CD14-positive monocyte (primary cell): ENCODE measurements around the gene SOHLH1. TPM values are rescaled to one million over a fixed set of nuclear protein-coding genes. Genes with fewer than 3 reads are reported as not detected.

Source experiments
- DNase-seq, 3 donors: peaks; one replicate each; pipeline ENCODE4 v3.0.0-alpha.2; 2011 to 2022
- H2AFZ ChIP-seq: 2 replicates; pipeline ENCODE4 v1.6.0; 2012; ENCODE audit warnings: mild to moderate bottlenecking, low read depth, low read length, inconsistent platforms; ENCODE audit not compliant: insufficient read depth, poor library complexity, severe bottlenecking
- H3K27ac ChIP-seq, 2 donors: 1 replicate in 1 of 2; 2 replicates in 1 of 2; pipeline ENCODE4 v1.5.1; 2012 to 2013; ENCODE audit warnings: low read length in 2 of 2, control low read depth in 1 of 2, inconsistent platforms in 1 of 2, low read depth in 1 of 2, mild to moderate bottlenecking in 1 of 2
- H3K27me3 ChIP-seq, 2 donors: one replicate each; pipeline versions ENCODE4 v1.6.0 to v1.6.1; 2011 to 2013; ENCODE audit warnings: low read length in 2 of 2; ENCODE audit not compliant: control insufficient read depth in 2 of 2, insufficient read depth in 2 of 2
- H3K36me3 ChIP-seq, 2 donors: replicated peaks in 1 of 2; 1 replicate in 1 of 2; 2 replicates in 1 of 2; pipeline versions ENCODE4 v1.5.1 to v1.6.1; 2012 to 2013; ENCODE audit warnings: low read length in 2 of 2, control low read depth in 1 of 2, inconsistent platforms in 1 of 2, mild to moderate bottlenecking in 1 of 2; ENCODE audit not compliant: insufficient read depth in 2 of 2, control insufficient read depth in 1 of 2
- H3K4me1 ChIP-seq, 2 donors: 1 replicate in 1 of 2; 2 replicates in 1 of 2; pipeline versions ENCODE4 v1.5.1 to v1.6.1; 2012 to 2013; ENCODE audit warnings: low read length in 2 of 2, control low read depth in 1 of 2, inconsistent platforms in 1 of 2, mild to moderate bottlenecking in 1 of 2, moderate library complexity in 1 of 2; ENCODE audit not compliant: insufficient read depth in 2 of 2, control insufficient read depth in 1 of 2
- H3K4me2 ChIP-seq: replicated peaks from 2 replicates; pipeline ENCODE3; 2012; ENCODE audit warnings: low read length, moderate library complexity, mild to moderate bottlenecking; ENCODE audit not compliant: poor library complexity, severe bottlenecking; ENCODE audit errors: extremely low read depth
- H3K4me3 ChIP-seq, 3 experiments: fragments of 200-600 bp in 1 of 3; sonication (generic) in 1 of 3; replicated peaks in 1 of 3; 1 replicate in 2 of 3; 2 replicates in 1 of 3; pipeline ENCODE4 v1.5.1; 2011 to 2013; ENCODE audit warnings: low read length in 3 of 3, mild to moderate bottlenecking in 3 of 3, control low read depth in 2 of 3, low read depth in 2 of 3, inconsistent platforms in 1 of 3, moderate library complexity in 1 of 3
- H3K79me2 ChIP-seq: 2 replicates; pipeline ENCODE4 v1.6.0; 2012; ENCODE audit warnings: mild to moderate bottlenecking, control low read depth, inconsistent platforms, low read length, moderate library complexity; ENCODE audit not compliant: insufficient read depth
- H3K9ac ChIP-seq: 2 replicates; pipeline ENCODE4 v1.6.0; 2017; ENCODE audit warnings: low read length, mild to moderate bottlenecking; ENCODE audit not compliant: insufficient read depth, poor library complexity, severe bottlenecking
- H3K9me3 ChIP-seq, 2 donors: replicated peaks in 1 of 2; 1 replicate in 1 of 2; 2 replicates in 1 of 2; pipeline versions ENCODE4 v1.5.1 to v1.6.1; 2012 to 2013; ENCODE audit warnings: low read length in 2 of 2, control low read depth in 1 of 2; ENCODE audit not compliant: control insufficient read depth in 1 of 2, insufficient read depth in 1 of 2
- H4K20me1 ChIP-seq: 2 replicates; pipeline ENCODE4 v1.6.0; 2012; ENCODE audit warnings: mild to moderate bottlenecking, low read length, control low read depth, moderate library complexity; ENCODE audit not compliant: insufficient read depth
- H3K27ac Mint-ChIP-seq, 7 donors: one replicate each; pipeline ENCODE4 v1.8.0; 2020; ENCODE audit warnings: mild to moderate bottlenecking in 7 of 7, mixed read lengths in 7 of 7, moderate library complexity in 6 of 7, inconsistent platforms in 2 of 7
- H3K27me3 Mint-ChIP-seq, 3 donors: one replicate each; pipeline ENCODE4 v1.8.0; 2021 to 2022; ENCODE audit warnings: low read depth in 3 of 3, mild to moderate bottlenecking in 3 of 3, mixed read lengths in 3 of 3, moderate library complexity in 3 of 3, inconsistent platforms in 1 of 3
- H3K36me3 Mint-ChIP-seq, 2 donors: one replicate each; pipeline ENCODE4 v1.8.0; 2020; ENCODE audit warnings: mixed read lengths in 2 of 2, inconsistent platforms in 1 of 2, mild to moderate bottlenecking in 1 of 2
- H3K4me1 Mint-ChIP-seq: one replicate; pipeline ENCODE4 v1.8.0; 2020; ENCODE audit warnings: mild to moderate bottlenecking, mixed read lengths
- H3K4me3 Mint-ChIP-seq, 2 donors: one replicate each; pipeline ENCODE4 v1.8.0; 2020; ENCODE audit warnings: mild to moderate bottlenecking in 2 of 2, mixed read lengths in 2 of 2, moderate library complexity in 1 of 2
- H3K9me3 Mint-ChIP-seq, 7 donors: one replicate each; pipeline ENCODE4 v1.8.0; 2020 to 2022; ENCODE audit warnings: mixed read lengths in 7 of 7, mild to moderate bottlenecking in 6 of 7, moderate library complexity in 6 of 7, inconsistent platforms in 2 of 7
- CTCF ChIP-seq: fragments of 200-600 bp; IDR thresholded peaks from one replicate; pipeline ENCODE4 v1.8.0; 2022; ENCODE audit warnings: antibody characterized with exemption, mild to moderate bottlenecking
- WGBS: methylation state at CpG from one replicate; pipeline ENCODE4 v1.1.5; 2013; ENCODE audit warnings: missing lambda C conversion rate; ENCODE audit not compliant: insufficient coverage; 5-methylcytosine and 5-hydroxymethylcytosine counted together
- intact Hi-C, 2 donors: fragments of 100-400 bp; cut with micrococcal nuclease; formaldehyde crosslinking; loops; one replicate each; pipeline versions ENCODE4 v1.15.0 to v1.15.1; 2023
- polyA plus RNA-seq, 3 donors: library from polyadenylated mRNA; depleted of rRNA in 1 of 3; unstranded in 2 of 3; stranded (reverse) in 1 of 3; fragments of 300-500 nt in 2 of 3; fragments of >200 nt in 1 of 3; fragmentation: Illumina TruSeq in 2 of 3; gene quantifications; 1 replicate in 2 of 3; 2 replicates in 1 of 3; pipeline ENCODE4 v1.2.3, GENCODE V29; 2012 to 2021

The SOHLH1 gene
- polyA plus RNA-seq, 3 donors, result not detected

GRCh38 chr9:135663451-135663770 is 35.9 kb downstream of the SOHLH1 start:
- no peak overlapping the region for H3K4me3 ChIP-seq
- peaks cover 2 to 8% (median 3%) of the 10 kb centered on the region in 3 donors for H3K27me3 Mint-ChIP-seq
- no peak overlapping the region for H3K27ac ChIP-seq
- H3K9me3 ChIP-seq, result no peaks in the 10 kb centered on the region
- H3K27ac Mint-ChIP-seq, result no peak overlapping the region
- H4K20me1 ChIP-seq, result no peaks in the 10 kb centered on the region
- DNase-seq, result no peak
- H3K4me1 Mint-ChIP-seq, result no peaks in the 10 kb centered on the region
- H3K79me2 ChIP-seq, result no peaks in the 10 kb centered on the region
- H3K36me3 ChIP-seq, result no peaks in the 10 kb centered on the region
- no peaks in the 10 kb centered on the region for H3K9me3 Mint-ChIP-seq
- H3K36me3 Mint-ChIP-seq, result no peaks in the 10 kb centered on the region
- TF ChIP-seq CTCF, result no peak
- 57% methylated on average over 3 of the region's 3 CpGs for WGBS
- no peak overlapping the region for H2AFZ ChIP-seq
- H3K27me3 ChIP-seq, result no peaks in the 10 kb centered on the region
- intact Hi-C loops, result no loop called here
- no peak overlapping the region for H3K9ac ChIP-seq
- H3K4me3 Mint-ChIP-seq, result no peak overlapping the region
- H3K4me2 ChIP-seq, result no peak overlapping the region
- H3K4me1 ChIP-seq, result no peaks in the 10 kb centered on the region

GRCh38 chr9:135662758-135663450 is 36.4 kb downstream of the SOHLH1 start, which contains the start of gene LCN9:
Gene LCN9 (plus strand): TSS chr9:135663309. CDS start chr9:135663322, 13 bp downstream.
- H3K79me2 ChIP-seq, result no peaks in the 10 kb centered on the region
- WGBS, result 85% methylated on average over 13 of the region's 25 CpGs
- H3K9ac ChIP-seq, result no peak within 1 kb of the TSS
- no peaks in the 10 kb centered on the region for H3K36me3 ChIP-seq
- no peaks in the 10 kb centered on the region for H3K9me3 Mint-ChIP-seq
- no peak within 1 kb of the TSS for H3K27ac Mint-ChIP-seq
- no peaks in the 10 kb centered on the region for H3K4me1 Mint-ChIP-seq
- H3K27me3 Mint-ChIP-seq, result peaks cover 0 to 8% (median 5%) of the 10 kb centered on the region in 3 donors
- intact Hi-C loops, result no loop called here
- no peak for TF ChIP-seq CTCF
- H2AFZ ChIP-seq, result no peak within 1 kb of the TSS
- no peak within 1 kb of the TSS for H3K4me2 ChIP-seq
- H3K4me3 ChIP-seq, result no peak within 1 kb of the TSS
- H3K27me3 ChIP-seq, result no peaks in the 10 kb centered on the region
- H3K9me3 ChIP-seq, result no peaks in the 10 kb centered on the region
- H4K20me1 ChIP-seq, result no peaks in the 10 kb centered on the region
- no peak within 1 kb of the TSS for H3K4me3 Mint-ChIP-seq
- no peaks in the 10 kb centered on the region for H3K36me3 Mint-ChIP-seq
- no peak for DNase-seq
- H3K27ac ChIP-seq, result no peak within 1 kb of the TSS
- H3K4me1 ChIP-seq, result no peaks in the 10 kb centered on the region
